HL-60 (cell line): ENCODE data around the gene SYNJ2BP.
"Not testable (repeated sequence)": the region's sequence is repeated elsewhere in the genome, so short reads cannot be mapped to it uniquely, and the experiment has no call there.

ENCODE experiments used
- POLR2AphosphoS5 ChIP-seq: IDR thresholded peaks from 2 replicates; pipeline ENCODE4 v1.6.1; 2012; ENCODE audit warnings: low read depth
- SPI1 ChIP-seq: IDR thresholded peaks from 2 replicates; pipeline ENCODE4 v1.6.1; 2012; ENCODE audit warnings: low read depth, mild to moderate bottlenecking, borderline replicate concordance
- TF ChIP-seq, protein P1 (sequence below): IDR thresholded peaks from one replicate; pipeline ENCODE4 v1.5.1; 2011; ENCODE audit warnings: low read length, control low read depth, inconsistent platforms; ENCODE audit not compliant: insufficient read depth
- TF ChIP-seq, protein P2 (sequence below): IDR thresholded peaks from 2 replicates; pipeline ENCODE4 v1.6.1; 2012; ENCODE audit warnings: low read depth; ENCODE audit not compliant: insufficient replicate concordance

DNA sequence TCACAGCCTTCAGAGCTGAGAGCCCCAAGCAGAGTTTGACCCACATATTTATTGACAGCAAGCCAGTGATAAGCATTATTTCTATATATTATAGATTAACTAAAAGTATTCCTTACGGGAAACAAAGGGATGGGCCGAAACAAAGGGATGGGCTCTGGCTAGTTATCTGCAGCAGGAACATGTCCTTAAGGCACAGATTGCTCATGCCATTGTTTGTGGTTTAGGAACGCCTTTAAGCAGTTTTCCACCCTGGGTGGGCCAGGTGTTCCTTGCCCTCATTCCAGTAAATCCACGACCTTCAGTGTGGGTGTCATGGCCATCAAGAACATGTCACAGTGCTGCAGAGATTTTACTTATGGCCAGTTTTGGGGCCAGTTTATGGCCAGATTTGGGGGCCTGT is 9.7 kb upstream of the SYNJ2BP start:
- TF ChIP-seq, protein P1, sequence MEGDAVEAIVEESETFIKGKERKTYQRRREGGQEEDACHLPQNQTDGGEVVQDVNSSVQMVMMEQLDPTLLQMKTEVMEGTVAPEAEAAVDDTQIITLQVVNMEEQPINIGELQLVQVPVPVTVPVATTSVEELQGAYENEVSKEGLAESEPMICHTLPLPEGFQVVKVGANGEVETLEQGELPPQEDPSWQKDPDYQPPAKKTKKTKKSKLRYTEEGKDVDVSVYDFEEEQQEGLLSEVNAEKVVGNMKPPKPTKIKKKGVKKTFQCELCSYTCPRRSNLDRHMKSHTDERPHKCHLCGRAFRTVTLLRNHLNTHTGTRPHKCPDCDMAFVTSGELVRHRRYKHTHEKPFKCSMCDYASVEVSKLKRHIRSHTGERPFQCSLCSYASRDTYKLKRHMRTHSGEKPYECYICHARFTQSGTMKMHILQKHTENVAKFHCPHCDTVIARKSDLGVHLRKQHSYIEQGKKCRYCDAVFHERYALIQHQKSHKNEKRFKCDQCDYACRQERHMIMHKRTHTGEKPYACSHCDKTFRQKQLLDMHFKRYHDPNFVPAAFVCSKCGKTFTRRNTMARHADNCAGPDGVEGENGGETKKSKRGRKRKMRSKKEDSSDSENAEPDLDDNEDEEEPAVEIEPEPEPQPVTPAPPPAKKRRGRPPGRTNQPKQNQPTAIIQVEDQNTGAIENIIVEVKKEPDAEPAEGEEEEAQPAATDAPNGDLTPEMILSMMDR = not testable (repeated sequence)
- TF ChIP-seq, protein P2, sequence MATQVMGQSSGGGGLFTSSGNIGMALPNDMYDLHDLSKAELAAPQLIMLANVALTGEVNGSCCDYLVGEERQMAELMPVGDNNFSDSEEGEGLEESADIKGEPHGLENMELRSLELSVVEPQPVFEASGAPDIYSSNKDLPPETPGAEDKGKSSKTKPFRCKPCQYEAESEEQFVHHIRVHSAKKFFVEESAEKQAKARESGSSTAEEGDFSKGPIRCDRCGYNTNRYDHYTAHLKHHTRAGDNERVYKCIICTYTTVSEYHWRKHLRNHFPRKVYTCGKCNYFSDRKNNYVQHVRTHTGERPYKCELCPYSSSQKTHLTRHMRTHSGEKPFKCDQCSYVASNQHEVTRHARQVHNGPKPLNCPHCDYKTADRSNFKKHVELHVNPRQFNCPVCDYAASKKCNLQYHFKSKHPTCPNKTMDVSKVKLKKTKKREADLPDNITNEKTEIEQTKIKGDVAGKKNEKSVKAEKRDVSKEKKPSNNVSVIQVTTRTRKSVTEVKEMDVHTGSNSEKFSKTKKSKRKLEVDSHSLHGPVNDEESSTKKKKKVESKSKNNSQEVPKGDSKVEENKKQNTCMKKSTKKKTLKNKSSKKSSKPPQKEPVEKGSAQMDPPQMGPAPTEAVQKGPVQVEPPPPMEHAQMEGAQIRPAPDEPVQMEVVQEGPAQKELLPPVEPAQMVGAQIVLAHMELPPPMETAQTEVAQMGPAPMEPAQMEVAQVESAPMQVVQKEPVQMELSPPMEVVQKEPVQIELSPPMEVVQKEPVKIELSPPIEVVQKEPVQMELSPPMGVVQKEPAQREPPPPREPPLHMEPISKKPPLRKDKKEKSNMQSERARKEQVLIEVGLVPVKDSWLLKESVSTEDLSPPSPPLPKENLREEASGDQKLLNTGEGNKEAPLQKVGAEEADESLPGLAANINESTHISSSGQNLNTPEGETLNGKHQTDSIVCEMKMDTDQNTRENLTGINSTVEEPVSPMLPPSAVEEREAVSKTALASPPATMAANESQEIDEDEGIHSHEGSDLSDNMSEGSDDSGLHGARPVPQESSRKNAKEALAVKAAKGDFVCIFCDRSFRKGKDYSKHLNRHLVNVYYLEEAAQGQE = not testable (repeated sequence)
- TF ChIP-seq SPI1, POLR2AphosphoS5: not testable (repeated sequence)
